Large intestine (tissue), 3 donors: ENCODE results near the gene MRPL55. TPM values are rescaled to one million over a fixed set of nuclear protein-coding genes. Genes with fewer than 3 reads are reported as not detected.

Experiments used
- DNase-seq, 2 donors: peaks; one replicate each; pipeline versions ENCODE4 v3.0.0 to v3.0.0-alpha.2; 2013
- H3K27ac ChIP-seq: one replicate; pipeline ENCODE4 v1.5.1; 2013; ENCODE audit warnings: low read length
- H3K27me3 ChIP-seq: 2 replicates; pipeline ENCODE4 v1.6.1; 2013; ENCODE audit warnings: low read length; ENCODE audit not compliant: control insufficient read depth, insufficient read depth
- H3K36me3 ChIP-seq: 2 replicates; pipeline ENCODE4 v1.6.1; 2013; ENCODE audit warnings: low read length; ENCODE audit not compliant: control insufficient read depth, insufficient read depth
- H3K4me1 ChIP-seq: one replicate; pipeline ENCODE4 v1.6.1; 2013; ENCODE audit warnings: low read length; ENCODE audit not compliant: control insufficient read depth, insufficient read depth
- H3K4me3 ChIP-seq: one replicate; pipeline ENCODE4 v1.5.1; 2013; ENCODE audit warnings: low read length
- H3K9me3 ChIP-seq: one replicate; pipeline ENCODE4 v1.6.1; 2013; ENCODE audit warnings: mild to moderate bottlenecking, low read depth, low read length, moderate library complexity; ENCODE audit not compliant: control insufficient read depth
- WGBS: methylation state at CpG from one replicate; pipeline ENCODE4 v1.1.5; 2013; ENCODE audit warnings: low lambda C conversion rate; ENCODE audit not compliant: insufficient coverage; 5-methylcytosine and 5-hydroxymethylcytosine counted together
- polyA plus RNA-seq: library from polyadenylated mRNA; unstranded; fragments of 120-200 nt; gene quantifications from one replicate; pipeline ENCODE4 v1.2.1, GENCODE V29; 2013

The MRPL55 gene
- polyA plus RNA-seq, 1 donor, result 61.1 TPM

GRCh38 chr1:228100822-228101613 lies 8.1 kb downstream of the MRPL55 start:
- no CpG with 5 or more reads among the region's 12 CpGs for WGBS
- H3K9me3 ChIP-seq, result no peaks in the 10 kb centered on the region
- no peaks in the 10 kb centered on the region for H3K27me3 ChIP-seq
- no peak for DNase-seq
- no peak overlapping the region for H3K27ac ChIP-seq
- peaks cover 13% of the 10 kb centered on the region for H3K4me1 ChIP-seq
- H3K4me3 ChIP-seq, result no peak overlapping the region
- H3K36me3 ChIP-seq, result peaks cover 60% of the 10 kb centered on the region

GRCh38 chr1:228099331-228099732 lies 9.8 kb downstream of the MRPL55 start:
- Histone ChIP-seq H3K4me1 (peaks cover 13% of the 10 kb centered on the region), H3K27ac (no peak overlapping the region), H3K36me3 (peaks cover 64% of the 10 kb centered on the region), H3K9me3 (peaks cover 8% of the 10 kb centered on the region), H3K27me3 (no peaks in the 10 kb centered on the region), H3K4me3 (no peak overlapping the region)
- no peak for DNase-seq
- no CpG with 5 or more reads among the region's 4 CpGs for WGBS

GRCh38 chr1:228098323-228098931 lies 10.7 kb downstream of the MRPL55 start:
- H3K4me3 ChIP-seq, result no peak overlapping the region
- no peaks in the 10 kb centered on the region for H3K27me3 ChIP-seq
- peaks cover 14% of the 10 kb centered on the region for H3K9me3 ChIP-seq
- DNase-seq, result no peak
- peaks cover 6% of the 10 kb centered on the region for H3K4me1 ChIP-seq
- peaks cover 67% of the 10 kb centered on the region for H3K36me3 ChIP-seq
- 86% methylated on average over 1 of the region's 28 CpGs for WGBS
- H3K27ac ChIP-seq, result no peak overlapping the region

- Histone ChIP-seq H3K27ac (no peak overlapping the region), H3K4me1 (peaks cover 5% of the 10 kb centered on the region), H3K27me3 (no peaks in the 10 kb centered on the region), H3K36me3 (peaks cover 73% of the 10 kb centered on the region), H3K9me3 (peaks cover 14% of the 10 kb centered on the region), H3K4me3 (no peak overlapping the region)
- no peak for DNase-seq
- WGBS, result no CpG with 5 or more reads among the region's 34 CpGs
Observed at GRCh38 chr1:228097333-228098081, 11.6 kb downstream of the MRPL55 start.

- Histone ChIP-seq H3K27ac (no peak overlapping the region), H3K36me3 (peaks cover 79% of the 10 kb centered on the region), H3K4me1 (peaks cover 2% of the 10 kb centered on the region), H3K27me3 (no peaks in the 10 kb centered on the region), H3K9me3 (peaks cover 14% of the 10 kb centered on the region), H3K4me3 (no peak overlapping the region)
- no peak for DNase-seq
- no CpG with 5 or more reads among the region's 13 CpGs for WGBS
Observed at GRCh38 chr1:228096416-228097332, 12.4 kb downstream of the MRPL55 start.

GRCh38 chr1:228095938-228096337 lies 13.2 kb downstream of the MRPL55 start:
- peaks cover 4% of the 10 kb centered on the region for H3K4me1 ChIP-seq
- H3K27ac ChIP-seq, result no peak overlapping the region
- H3K9me3 ChIP-seq, result peaks cover 14% of the 10 kb centered on the region
- peaks cover 80% of the 10 kb centered on the region for H3K36me3 ChIP-seq
- DNase-seq, result no peak
- H3K4me3 ChIP-seq, result no peak overlapping the region
- WGBS, result no CpG with 5 or more reads among the region's 8 CpGs
- no peaks in the 10 kb centered on the region for H3K27me3 ChIP-seq

- no peak for DNase-seq
- Histone ChIP-seq H3K4me1 (peaks cover 10% of the 10 kb centered on the region), H3K36me3 (peaks cover 74% of the 10 kb centered on the region), H3K27ac (no peak overlapping the region), H3K9me3 (peaks cover 14% of the 10 kb centered on the region), H3K27me3 (no peaks in the 10 kb centered on the region), H3K4me3 (no peak overlapping the region)
- no CpG with 5 or more reads among the region's 4 CpGs for WGBS
Observed at GRCh38 chr1:228095161-228095560, 13.9 kb downstream of the MRPL55 start.

GRCh38 chr1:228094432-228095016 lies 14.6 kb downstream of the MRPL55 start:
- Histone ChIP-seq H3K9me3 (peaks cover 14% of the 10 kb centered on the region), H3K36me3 (peaks cover 72% of the 10 kb centered on the region), H3K27ac (no peak overlapping the region), H3K27me3 (no peaks in the 10 kb centered on the region), H3K4me3 (no peak overlapping the region), H3K4me1 (peaks cover 16% of the 10 kb centered on the region)
- no peak for DNase-seq
- WGBS, result 100% methylated on average over 5 of the region's 13 CpGs

- WGBS, result no CpG with 5 or more reads among the region's 20 CpGs
- no peak for DNase-seq
Observed at GRCh38 chr1:228093050-228093906, 15.8 kb downstream of the MRPL55 start.

More at GRCh38 chr1:228093050-228093906, 15.8 kb downstream of the MRPL55 start:
- H3K27ac ChIP-seq, result no peak overlapping the region
- no peaks in the 10 kb centered on the region for H3K27me3 ChIP-seq
- no peak overlapping the region for H3K4me3 ChIP-seq
- peaks cover 14% of the 10 kb centered on the region for H3K9me3 ChIP-seq
- peaks cover 70% of the 10 kb centered on the region for H3K36me3 ChIP-seq
- peaks cover 27% of the 10 kb centered on the region for H3K4me1 ChIP-seq
